ENCODE measurements around the gene CCDC85A. TPM values are rescaled to one million over a fixed set of nuclear protein-coding genes. Genes with fewer than 3 reads are reported as not detected.

The CCDC85A gene
- total and polyA plus RNA-seq, 2 of the 8 experiments (the other 6 are each of a cell fraction or from before 2014, with no cell fraction given): 0.20 TPM; not detected in 1

DNA sequence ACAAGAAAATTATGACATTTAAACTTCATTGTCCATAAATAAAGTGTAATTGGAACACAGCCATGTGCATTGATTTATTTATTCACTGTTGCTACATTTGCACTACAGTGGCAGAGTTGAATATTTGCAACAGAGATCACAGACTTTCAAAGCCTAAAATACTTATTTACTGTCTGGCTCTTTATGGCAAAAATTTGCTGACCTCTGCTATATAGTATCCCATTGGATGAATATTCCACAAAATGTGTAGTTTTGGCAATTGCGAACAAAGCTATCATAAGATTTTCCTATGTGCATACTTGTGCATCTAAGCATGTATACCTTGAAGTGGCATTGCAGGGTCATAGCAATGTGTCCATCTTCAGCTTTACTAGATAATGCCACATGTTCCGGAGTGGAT is 32.1 kb downstream of the CCDC85A start:
- no peak overlapping the region for H3K14ac ChIP-seq (ENCODE audit: insufficient read length)
- DNase-seq (ENCODE audit: low read depth in 1 of 2, low spot score in 2 of 2) (no peak), FAIRE-seq (no peak)
- no peak overlapping the region for H3K23ac ChIP-seq (ENCODE audit: insufficient read length)
- H3K18ac ChIP-seq (ENCODE audit: extremely low read depth, low read length): no peak overlapping the region
- no peaks in the 10 kb centered on the region for H3K27me3 ChIP-seq (replicated peaks in 1 of 4; ENCODE audit: control insufficient read depth in 3 of 4, extremely low read depth in 1 of 4, insufficient read depth in 3 of 4, low read length in 3 of 4)
- H2BK120ac ChIP-seq (replicated peaks; ENCODE audit: low read depth, low read length): no peak overlapping the region
- H3K4me3 ChIP-seq (ENCODE audit: extremely low read depth in 1 of 4, insufficient read depth in 2 of 4, low read depth in 3 of 4, low read length in 4 of 4): no peak overlapping the region
- no peaks in the 10 kb centered on the region for H3K79me2 ChIP-seq (ENCODE audit: control insufficient read depth in 1 of 2, insufficient read depth in 2 of 2, low read length in 2 of 2)
- no peak overlapping the region for H2BK15ac ChIP-seq (ENCODE audit: low read length)
- no peak overlapping the region for H3K9ac ChIP-seq (replicated peaks in 1 of 4; ENCODE audit: extremely low read depth in 1 of 4, low read depth in 3 of 4, low read length in 3 of 4)
- H4K20me1 ChIP-seq (replicated peaks in 1 of 2; ENCODE audit: control insufficient read depth in 1 of 2, insufficient read depth in 2 of 2, low read length in 2 of 2): no peaks in the 10 kb centered on the region
- 90% methylated on average over 2 of the region's 2 CpGs; no CpG with 5 or more reads in 1 of the 2 experiments for WGBS, 2 experiments (ENCODE audit: extremely low coverage in 1 of 2, insufficient coverage in 1 of 2, insufficient read length in 1 of 2, insufficient replicate concordance in 2 of 2, low coverage in 1 of 2, low lambda C conversion rate in 2 of 2, missing lambda C conversion rate in 1 of 2)
- H4K91ac ChIP-seq (replicated peaks; ENCODE audit: insufficient read length, low read length): no peak overlapping the region
- no peak overlapping the region for H2AFZ ChIP-seq (ENCODE audit: low read length)
- H3K4ac ChIP-seq (replicated peaks; ENCODE audit: insufficient read length, low read depth, low read length): no peak overlapping the region
- H3K23me2 ChIP-seq (ENCODE audit: low read depth, low read length): no peaks in the 10 kb centered on the region
- H2BK20ac ChIP-seq (ENCODE audit: low read length): no peak overlapping the region
- H2AK5ac ChIP-seq (ENCODE audit: low read depth, low read length): no peak overlapping the region
- H3K9me3 ChIP-seq (ENCODE audit: insufficient read depth in 2 of 2, low read depth in 1 of 2, low read length in 1 of 2): no peaks in the 10 kb centered on the region
- no peak overlapping the region for H4K5ac ChIP-seq (ENCODE audit: insufficient read length, low read depth, low read length)
- no peak overlapping the region for H2BK12ac ChIP-seq (ENCODE audit: low read depth, low read length)
- CTCF ChIA-PET (ENCODE audit: partially characterized antibody): no interaction called here
- no peaks in the 10 kb centered on the region for H3K36me3 ChIP-seq (ENCODE audit: control insufficient read depth in 2 of 4, insufficient read depth in 4 of 4, low read length in 3 of 4)
- no peaks in the 10 kb centered on the region for H3K79me1 ChIP-seq (ENCODE audit: low read depth, low read length)
- no peak overlapping the region for H3K27ac ChIP-seq (ENCODE audit: low read depth, low read length)
- POLR2A ChIA-PET (ENCODE audit: partially characterized antibody): no interaction called here
- H3K56ac ChIP-seq (replicated peaks; ENCODE audit: insufficient read length, low read depth, low read length): no peak overlapping the region
- H4K8ac ChIP-seq (ENCODE audit: extremely low read depth, insufficient read depth, low read length): no peak overlapping the region
- H2BK5ac ChIP-seq (ENCODE audit: low read depth, low read length): no peak overlapping the region
- TF ChIP-seq SUZ12 (IDR thresholded peaks at IDR 0.05; ENCODE audit: low read length) (no peak), BRCA1 (IDR thresholded peaks at IDR 0.05; ENCODE audit: low read depth, low read length) (no peak), ASH2L (IDR thresholded peaks at IDR 0.05; ENCODE audit: low read length) (no peak), TBP (IDR thresholded peaks at IDR 0.05; ENCODE audit: low read depth, low read length) (no peak), TCF12 (IDR thresholded peaks at IDR 0.05; ENCODE audit: low read depth, low read length) (no peak), BCL11A (IDR thresholded peaks at IDR 0.05; ENCODE audit: low read depth in 2 of 2, low read length in 2 of 2) (no peak), CTBP2 (IDR thresholded peaks at IDR 0.05; ENCODE audit: borderline replicate concordance, insufficient read depth, insufficient read length, low read length) (no peak), JUND (IDR thresholded peaks at IDR 0.05; ENCODE audit: low read length) (no peak), SP4 (IDR thresholded peaks at IDR 0.05; ENCODE audit: low read length) (no peak)
- TF ChIP-seq, protein P1, sequence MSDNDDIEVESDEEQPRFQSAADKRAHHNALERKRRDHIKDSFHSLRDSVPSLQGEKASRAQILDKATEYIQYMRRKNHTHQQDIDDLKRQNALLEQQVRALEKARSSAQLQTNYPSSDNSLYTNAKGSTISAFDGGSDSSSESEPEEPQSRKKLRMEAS (IDR thresholded peaks at IDR 0.05): no peak
- H3K4me2 ChIP-seq (ENCODE audit: insufficient read depth in 1 of 2, low read depth in 2 of 2, low read length in 2 of 2): no peak overlapping the region
- H3K4me1 ChIP-seq (replicated peaks in 1 of 4; ENCODE audit: control insufficient read depth in 3 of 4, insufficient read depth in 4 of 4, low read length in 3 of 4): no peaks in the 10 kb centered on the region

All from H1 (cell line).